Hippocampal formation (tissue), 2 donors: ENCODE data around the gene EFCAB6.
"Not testable (repeated sequence)": the region's sequence is repeated elsewhere in the genome, so short reads cannot be mapped to it uniquely, and the experiment has no call there.

Experiments used
- DNase-seq, 2 donors: peaks; one replicate each; lab custom pipeline; 2025; lab: John Stamatoyannopoulos, UW

EFCAB6 gene

GRCh38 chr22:43720716-43721115 lies 91.4 kb downstream of the EFCAB6 start:
- DNase-seq, result no peak

DNA sequence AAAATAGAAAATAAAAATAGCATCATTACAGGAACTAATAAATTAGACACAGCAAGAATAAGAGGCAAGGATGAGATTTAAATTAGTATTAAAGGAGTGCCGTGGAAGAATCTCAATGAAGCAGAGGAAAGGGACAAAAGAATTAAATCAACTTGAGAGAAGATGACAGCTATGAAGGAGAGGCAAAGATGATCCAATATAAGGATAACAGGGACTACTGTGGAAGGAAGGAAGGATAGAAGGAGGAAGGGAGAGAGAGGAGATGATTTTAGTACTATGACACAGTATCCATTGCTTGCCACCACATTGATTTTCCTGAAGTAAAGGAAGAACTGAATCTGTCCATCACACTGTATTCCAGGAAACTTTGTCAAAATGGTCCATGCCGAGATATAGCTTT lies 98.0 kb downstream of the EFCAB6 start:
- no peak for DNase-seq

DNA sequence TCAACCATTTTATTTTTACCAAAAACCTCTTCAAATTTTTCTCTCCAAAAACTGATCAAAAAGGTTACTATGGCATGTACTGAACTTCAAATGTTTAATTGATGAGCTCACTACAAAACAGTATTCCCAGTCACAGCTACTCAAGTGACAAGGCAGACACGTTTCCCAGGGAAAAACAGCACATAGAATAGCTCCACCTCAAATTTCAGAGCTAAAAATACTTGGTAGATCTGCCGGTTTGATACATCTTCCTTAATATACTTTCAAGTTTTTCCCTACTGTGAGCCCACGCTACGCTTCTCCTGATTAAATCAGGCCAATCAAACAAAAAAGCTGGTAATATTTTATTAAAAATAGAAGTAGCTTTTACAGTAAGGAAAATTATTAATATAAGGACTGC lies 100.4 kb downstream of the EFCAB6 start:
- no peak for DNase-seq

- no peak for DNase-seq
Observed at GRCh38 chr22:43707648-43708047, 104.5 kb downstream of the EFCAB6 start.

DNA sequence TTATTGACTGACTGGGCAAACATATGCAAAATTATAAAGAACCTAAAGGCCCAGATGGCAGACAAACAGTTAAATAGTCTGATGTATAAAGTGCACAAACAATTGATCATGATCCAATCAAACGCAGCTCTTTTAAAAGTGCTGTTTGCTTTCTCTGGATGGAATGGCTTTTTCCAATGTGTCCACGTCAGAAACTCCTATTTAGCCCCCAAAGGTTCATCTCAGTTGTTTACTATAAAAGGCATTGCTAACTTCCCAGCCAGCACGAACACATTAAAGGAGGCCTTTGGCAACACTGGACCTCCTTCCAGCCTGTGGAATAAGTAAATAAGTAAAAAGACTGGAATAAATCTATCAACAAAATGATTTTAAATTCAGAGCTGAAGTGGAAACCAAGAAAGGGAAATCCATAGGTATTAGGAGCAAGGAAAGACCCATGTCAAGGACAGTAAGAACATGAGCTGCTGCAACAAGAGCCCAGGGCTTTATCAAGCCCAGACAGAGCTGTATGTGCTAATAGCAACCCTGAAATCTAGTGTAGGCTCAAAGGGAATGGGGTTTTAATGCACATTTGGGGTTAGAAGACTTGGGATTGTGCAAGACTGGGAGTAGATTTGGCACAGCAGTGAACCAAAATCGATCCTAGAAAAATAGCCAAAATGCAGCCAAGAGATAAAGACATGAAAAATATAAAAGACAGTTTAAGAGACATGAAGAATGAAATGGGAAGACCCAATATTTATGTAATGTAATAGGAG lies 105.4 kb downstream of the EFCAB6 start:
- DNase-seq, result no peak

GRCh38 chr22:43706151-43706550 lies 106.0 kb downstream of the EFCAB6 start:
- no peak for DNase-seq

DNA sequence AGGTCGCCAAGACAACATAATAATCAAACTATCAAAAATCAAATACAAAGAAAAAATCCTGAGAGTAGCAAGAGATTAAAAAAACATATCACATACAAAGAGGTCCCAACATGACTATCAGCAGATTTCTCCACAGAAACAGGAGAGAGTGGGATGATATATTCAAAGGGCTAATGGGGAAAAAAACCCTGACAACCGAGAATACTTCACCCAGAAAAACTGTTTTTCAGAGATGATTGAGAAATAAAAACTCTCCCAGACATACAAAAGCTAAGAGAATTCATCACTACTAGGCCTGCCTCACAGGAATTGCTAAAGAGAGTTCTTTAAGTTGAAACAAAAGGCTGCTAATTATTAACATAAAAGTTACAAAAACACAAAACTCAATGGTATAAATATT lies 108.1 kb downstream of the EFCAB6 start:
- DNase-seq, result no peak

GRCh38 chr22:43698403-43698802 lies 113.7 kb downstream of the EFCAB6 start:
- no peak for DNase-seq

DNA sequence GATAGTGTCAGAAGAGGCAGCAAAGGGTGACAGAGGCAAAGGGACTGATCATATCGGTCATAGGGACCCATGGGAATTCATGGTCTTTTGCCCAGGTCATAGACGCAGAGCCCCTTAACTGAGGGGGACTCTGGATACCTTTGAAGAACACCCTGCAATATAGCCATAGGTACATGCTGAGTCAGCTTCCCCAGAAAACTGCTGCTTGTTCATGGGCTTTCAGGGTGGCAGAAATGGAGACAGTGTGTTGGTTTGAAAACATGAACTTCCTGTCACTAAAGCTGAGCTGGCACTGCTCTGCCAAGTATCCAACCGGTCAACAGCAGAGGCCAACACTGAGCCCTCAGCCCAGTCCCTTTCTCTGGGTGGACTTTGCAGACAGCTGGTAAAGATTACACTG lies 114.2 kb downstream of the EFCAB6 start:
- DNase-seq, result no peak

GRCh38 chr22:43693249-43693648 lies 118.9 kb downstream of the EFCAB6 start:
- DNase-seq, result no peak

GRCh38 chr22:43689356-43689755 lies 122.7 kb downstream of the EFCAB6 start:
- DNase-seq, result no peak

GRCh38 chr22:43682851-43683250 lies 129.3 kb downstream of the EFCAB6 start:
- DNase-seq, result no peak

DNA sequence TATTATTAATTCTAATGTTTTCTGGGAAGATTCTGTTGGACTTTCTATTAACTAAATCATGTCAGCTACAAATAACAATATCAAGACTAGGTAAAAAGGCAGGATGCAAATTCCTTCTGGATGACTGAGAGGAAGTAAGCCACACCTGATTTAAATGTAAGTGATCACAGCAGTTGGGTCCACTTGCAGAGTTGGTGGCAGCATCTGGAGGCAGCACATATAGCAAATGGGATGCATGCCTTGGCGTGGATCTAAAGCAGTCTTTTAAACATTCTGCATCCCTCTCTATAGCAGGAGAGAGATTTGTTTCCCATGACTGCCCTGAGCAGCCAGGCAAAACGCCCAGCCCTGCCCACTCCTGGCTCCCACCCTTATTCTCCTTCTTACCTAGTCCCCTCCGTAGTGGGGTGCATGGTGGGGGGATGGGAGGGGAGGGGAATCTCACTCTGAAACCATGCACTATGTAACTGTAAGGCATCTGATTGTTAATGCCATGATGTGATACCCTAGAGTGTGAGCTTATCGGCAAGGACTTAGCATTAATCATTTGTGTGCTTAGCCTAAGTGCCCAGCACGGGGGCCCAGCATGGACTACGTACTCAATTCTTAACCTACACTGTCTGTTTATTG lies 130.3 kb downstream of the EFCAB6 start:
- DNase-seq, result no peak

GRCh38 chr22:43670513-43670912 lies 141.6 kb downstream of the EFCAB6 start:
- no peak for DNase-seq

DNA sequence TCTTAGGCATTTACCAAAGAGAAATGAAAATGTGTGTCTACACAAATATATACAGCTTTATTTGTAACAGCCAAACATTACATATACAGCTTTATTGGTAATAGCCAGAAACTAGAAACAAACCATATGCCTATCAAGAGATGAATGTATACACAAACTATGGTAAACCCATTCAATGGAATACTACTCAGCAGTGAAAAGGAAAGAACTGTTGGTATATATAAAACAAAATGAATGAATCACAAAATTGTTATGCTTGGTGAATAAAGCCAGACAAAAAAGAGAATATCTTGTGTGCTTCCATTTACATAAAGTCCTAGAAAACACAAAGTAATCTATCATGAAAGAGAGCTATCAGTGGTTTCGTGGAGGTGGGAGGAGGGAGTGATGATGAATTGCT lies 142.9 kb downstream of the EFCAB6 start:
- DNase-seq, result no peak

DNA sequence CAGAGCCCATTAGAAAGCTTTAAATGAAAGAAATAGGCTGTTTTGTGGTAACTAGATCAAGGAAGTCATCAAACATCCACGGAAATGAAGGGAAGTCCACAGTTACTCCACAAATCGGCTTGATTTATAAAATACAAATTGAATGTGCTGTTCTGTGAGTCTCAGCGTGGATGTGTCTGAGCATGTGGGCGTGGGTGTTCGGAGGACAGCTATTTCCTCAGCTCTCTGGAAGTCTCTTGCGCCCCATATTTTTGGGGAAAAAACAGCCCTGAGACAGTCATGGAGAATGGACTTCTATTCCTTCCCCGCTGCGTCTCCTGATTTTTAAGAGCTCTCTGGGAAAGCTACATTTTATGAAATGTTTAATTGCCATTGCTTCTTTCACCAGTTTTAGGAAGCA lies 144.4 kb downstream of the EFCAB6 start:
- DNase-seq, result no peak

DNA sequence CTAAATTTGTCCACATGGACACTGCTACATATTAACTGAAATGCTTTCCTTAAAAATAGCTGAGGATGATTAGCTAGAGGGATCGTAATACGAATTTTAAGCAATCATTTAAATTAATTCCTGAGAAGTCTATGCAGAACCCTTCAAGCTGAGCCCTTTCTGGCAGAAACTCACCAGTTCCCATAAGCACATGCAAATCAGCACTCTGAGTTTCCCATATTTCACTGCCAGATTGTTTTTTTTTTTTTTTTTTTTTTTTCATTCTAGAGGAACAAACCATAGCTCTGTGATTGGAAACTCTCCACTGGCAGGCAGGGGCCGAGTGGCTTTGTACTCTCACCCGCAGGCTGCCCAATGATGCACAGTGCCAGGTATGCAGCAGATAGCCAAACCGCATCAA lies 145.6 kb downstream of the EFCAB6 start:
- DNase-seq, result no peak

- no peak for DNase-seq
Observed at GRCh38 chr22:43658823-43659222, 153.3 kb downstream of the EFCAB6 start.

DNA sequence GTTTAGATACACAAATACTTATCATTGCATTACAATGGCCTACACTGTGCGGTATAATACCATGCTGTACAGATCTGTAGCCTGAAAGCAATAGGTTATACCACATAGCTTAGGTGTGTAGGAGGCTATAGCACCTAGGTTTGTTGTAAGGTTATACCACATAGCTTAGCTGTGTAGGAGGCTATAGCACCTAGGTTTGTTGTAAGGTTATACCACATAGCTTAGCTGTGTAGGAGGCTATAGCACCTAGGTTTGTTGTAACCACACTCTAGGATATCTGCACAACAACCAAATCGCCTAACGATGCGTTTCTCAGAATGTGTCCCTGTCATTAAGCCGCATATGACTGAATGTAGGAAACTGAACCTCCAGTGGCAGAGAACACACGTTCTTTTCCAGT lies 155.5 kb downstream of the EFCAB6 start:
- not testable (repeated sequence) for DNase-seq

DNA sequence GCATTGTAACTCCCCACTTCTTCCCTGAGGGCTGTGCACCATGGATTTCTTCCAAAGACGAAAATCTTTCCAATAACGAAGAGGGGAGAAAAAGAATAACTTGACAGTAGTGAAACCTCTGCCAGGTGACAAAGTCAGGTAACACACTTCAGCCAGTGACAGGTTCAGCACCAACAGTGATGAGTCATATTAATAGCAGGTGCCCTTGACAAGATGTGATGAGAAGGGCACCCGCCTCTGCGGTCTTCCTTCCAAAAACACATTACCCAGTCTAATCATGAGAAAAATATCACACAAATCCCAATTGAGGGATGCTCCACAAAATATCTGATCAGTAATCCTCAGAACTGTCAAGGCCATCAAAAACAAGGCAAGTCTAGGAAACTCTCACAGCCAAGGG lies 157.8 kb downstream of the EFCAB6 start:
- DNase-seq, result no peak

DNA sequence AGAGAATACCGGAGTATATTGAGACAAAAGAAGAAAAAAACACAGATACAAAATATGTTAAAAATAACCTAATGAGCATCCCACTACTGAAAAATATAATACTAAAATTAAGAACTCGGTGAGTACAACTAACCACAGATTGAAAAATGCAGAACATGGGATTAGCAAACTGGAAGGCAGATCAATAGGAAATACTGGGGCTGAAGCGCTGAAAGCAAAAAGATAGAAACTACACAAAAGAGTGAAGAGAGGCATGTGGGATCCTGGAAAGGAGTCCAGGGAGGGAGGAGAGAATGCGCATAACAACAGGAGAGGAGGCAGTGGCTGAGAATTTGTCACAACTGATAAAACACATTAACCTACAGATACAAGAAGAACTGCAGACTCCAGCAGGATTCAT lies 159.3 kb downstream of the EFCAB6 start:
- DNase-seq, result no peak

DNA sequence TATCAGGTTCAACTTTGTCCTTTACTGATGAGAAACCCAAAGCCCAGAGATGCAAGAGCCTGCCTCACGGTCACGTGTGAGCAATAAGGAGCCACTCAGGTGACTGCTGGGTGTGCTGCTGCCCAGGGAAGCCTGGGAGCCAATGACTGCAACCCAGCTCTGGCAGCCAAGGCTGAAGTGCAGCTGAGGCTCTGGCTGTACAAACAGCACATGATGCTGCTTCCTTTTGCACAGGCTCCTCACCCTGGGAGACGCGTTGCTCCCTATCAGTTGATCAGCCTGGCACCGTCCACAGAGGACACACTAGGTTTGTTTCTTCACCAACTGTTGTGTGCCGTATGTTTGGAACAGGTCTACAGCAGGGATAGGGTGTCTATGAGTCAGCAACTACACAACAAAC lies 168.7 kb downstream of the EFCAB6 start:
- DNase-seq, result peak; percentile 20 to 65

GRCh38 chr22:43642319-43643206 lies 169.5 kb downstream of the EFCAB6 start:
- no peak for DNase-seq
